ENCODE results near the gene GJD3. TPM values are rescaled to one million over a fixed set of nuclear protein-coding genes. Genes with fewer than 3 reads are reported as not detected.

The GJD3 gene
- total RNA-seq, 6 donors from 2014 or later = 1.7 to 8.4 (median 4.5) TPM; not detected in 2

- H3K4me3 ChIP-seq = peak overlapping the region in 1 of 4 donors; percentile 84
- H3K27ac ChIP-seq = peak overlapping the region; percentile 95 to 100 (median 96)
- peaks cover 83 to 99% (median 92%) of the 10 kb centered on the region in 4 donors for H3K4me1 ChIP-seq
- no peaks in the 10 kb centered on the region for H3K9me3 ChIP-seq
- H3K36me3 ChIP-seq = peaks cover 5 to 54% (median 45%) of the 10 kb centered on the region in 4 donors
- TF ChIP-seq POLR2A (IDR thresholded peaks at IDR 0.05) = no peak
- TF ChIP-seq CTCF (IDR thresholded peaks at IDR 0.05) = no peak
- no peak for TF ChIP-seq EP300 (IDR thresholded peaks at IDR 0.05)
- TF ChIP-seq POLR2AphosphoS5 (IDR thresholded peaks at IDR 0.05) = no peak
- 49 to 54% methylated on average over 10 to 17 of the region's 17 CpGs for WGBS, 2 donors
- ATAC-seq (ENCODE audit: low FRiP score in 2 of 2) (no peak), DNase-seq (peak in 1 of 2 donors; percentile 65)
- H3K27me3 ChIP-seq = no peaks in the 10 kb centered on the region
Measured at GRCh38 chr17:40348562-40349476, 15.7 kb downstream of the GJD3 start.

- DNase-seq = no peak
- H3K4me1 ChIP-seq = peaks cover 82 to 100% (median 97%) of the 10 kb centered on the region in 4 donors
- no peak for TF ChIP-seq EP300 (IDR thresholded peaks at IDR 0.05)
- WGBS, 2 donors = 44 to 48% methylated on average over 3 to 5 of the region's 5 CpGs
- no peak for ATAC-seq (ENCODE audit: low FRiP score in 2 of 2)
- peak overlapping the region; percentile 95 to 100 (median 96) for H3K27ac ChIP-seq
- peaks cover 5 to 47% (median 38%) of the 10 kb centered on the region in 4 donors for H3K36me3 ChIP-seq
- no peaks in the 10 kb centered on the region for H3K9me3 ChIP-seq
- peak overlapping the region in 2 of 4 donors; percentile 84 to 92 for H3K4me3 ChIP-seq
- H3K27me3 ChIP-seq = no peaks in the 10 kb centered on the region
Measured at GRCh38 chr17:40348136-40348504, 16.4 kb downstream of the GJD3 start.

GRCh38 chr17:40347319-40348135 is 17.0 kb downstream of the GJD3 start:
- Histone ChIP-seq H3K4me3 (peak overlapping the region in 2 of 4 donors; percentile 84 to 92), H3K9me3 (no peaks in the 10 kb centered on the region), H3K4me1 (peaks cover 77 to 97% (median 92%) of the 10 kb centered on the region in 4 donors), H3K27me3 (no peaks in the 10 kb centered on the region), H3K27ac (peak overlapping the region; percentile 95 to 100 (median 96)), H3K36me3 (peaks cover 3 to 41% (median 33%) of the 10 kb centered on the region in 4 donors)
- ATAC-seq (ENCODE audit: low FRiP score in 2 of 2) (no peak), DNase-seq (no peak)
- 31 to 42% methylated on average over 9 of the region's 9 CpGs for WGBS, 2 donors
- TF ChIP-seq CTCF (IDR thresholded peaks at IDR 0.05) = no peak
- no peak for TF ChIP-seq POLR2AphosphoS5 (IDR thresholded peaks at IDR 0.05)
- no peak for TF ChIP-seq EP300 (IDR thresholded peaks at IDR 0.05)
- no peak for TF ChIP-seq POLR2A (IDR thresholded peaks at IDR 0.05)

GRCh38 chr17:40346765-40347158 is 17.8 kb downstream of the GJD3 start:
- no peak for TF ChIP-seq CTCF (IDR thresholded peaks at IDR 0.05)
- no peak for TF ChIP-seq POLR2AphosphoS5 (IDR thresholded peaks at IDR 0.05)
- no peak for TF ChIP-seq EP300 (IDR thresholded peaks at IDR 0.05)
- no peak for TF ChIP-seq POLR2A (IDR thresholded peaks at IDR 0.05)
- Histone ChIP-seq H3K27ac (peak overlapping the region; percentile 95 to 100 (median 96)), H3K27me3 (no peaks in the 10 kb centered on the region), H3K4me1 (peaks cover 71 to 90% (median 86%) of the 10 kb centered on the region in 4 donors), H3K4me3 (peak overlapping the region in 2 of 4 donors; percentile 84 to 92), H3K36me3 (peaks cover 0 to 33% (median 25%) of the 10 kb centered on the region in 4 donors), H3K9me3 (no peaks in the 10 kb centered on the region)
- DNase-seq (no peak), ATAC-seq (ENCODE audit: low FRiP score in 2 of 2) (no peak)
- 27% methylated on average over 1 of the region's 1 CpG; no CpG with 5 or more reads in 1 of the 2 donors for whole genome bisulfite sequencing, 2 donors
